K562 (cell line): ENCODE measurements around the gene TFF3. TPM values are rescaled to one million over a fixed set of nuclear protein-coding genes. Genes with fewer than 3 reads are reported as not detected.

Source experiments
- ATAC-seq: fragments of 200-7000 bp; cut with Tn5 transposase; 3 replicates; pipeline ENCODE4 v1.9.1; 2020; ENCODE audit warnings: moderate library complexity
- BruUV-seq: library from RNA; stranded (reverse); fragments of 400-500 nt; replicated peaks from 2 replicates; lab custom pipeline; 2021; lab: Mats Ljungman, UMichigan
- CTCF ChIA-PET: fragments of 300-600 bp; formaldehyde crosslinking; extraction: SDS; loops from one replicate; lab custom pipeline; 2021; ENCODE audit warnings: low intra/inter-chr PET ratio; lab: Yijun Ruan, JAX
- POLR2A ChIA-PET: fragments of 300-600, 350-650 bp; sonication (Branson Sonifier 250); formaldehyde crosslinking; extraction: SDS; loops from one replicate; lab custom pipeline; 2021; ENCODE audit warnings: antibody characterized with exemption, inconsistent platforms; lab: Yijun Ruan, JAX
- DNase-seq, 4 experiments: peaks; one replicate each; pipeline versions ENCODE4 v3.0.0 to v3.0.0-alpha.2; 2011 to 2018; ENCODE audit warnings: low spot score in 3 of 4, mixed read lengths in 3 of 4; ENCODE audit errors: extremely low read depth in 1 of 4
- FAIRE-seq: peaks from 2 replicates; lab custom pipeline; 2011; peaks lifted over from hg19 to GRCh38; lab: Jason Lieb, UNC
- H2AFZ ChIP-seq: 2 replicates; pipeline ENCODE4 v1.6.0; 2011; ENCODE audit warnings: low read depth, low read length, control low read depth, inconsistent platforms
- H3K27ac ChIP-seq: fragments of 200-600 bp; 3 replicates; pipeline ENCODE4 v1.8.0; 2011; ENCODE audit warnings: low read depth, mild to moderate bottlenecking, control low read depth, inconsistent platforms, low read length, moderate library complexity, mixed read lengths; ENCODE audit errors: extremely low read depth
- H3K27me3 ChIP-seq, 2 experiments: fragments of 300-600 bp in 1 of 2; 2 replicates in 1 of 2; 3 replicates in 1 of 2; pipeline versions ENCODE4 v1.6.0 to v1.8.0; 2011; ENCODE audit warnings: inconsistent platforms in 2 of 2, low read length in 2 of 2, mild to moderate bottlenecking in 1 of 2, mixed read lengths in 1 of 2, moderate library complexity in 1 of 2; ENCODE audit not compliant: control insufficient read depth in 2 of 2, insufficient read depth in 2 of 2
- H3K36me3 ChIP-seq: fragments of 300-600 bp; 3 replicates; pipeline ENCODE4 v1.8.0; 2011; ENCODE audit warnings: mild to moderate bottlenecking, low read length, inconsistent platforms; ENCODE audit not compliant: control insufficient read depth, insufficient read depth
- H3K4me1 ChIP-seq, 2 experiments: fragments of 200-600 bp in 1 of 2; replicated peaks in 1 of 2; 2 replicates in 1 of 2; 3 replicates in 1 of 2; pipeline versions ENCODE4 v1.5.1 to v1.8.0; 2011; ENCODE audit warnings: inconsistent platforms in 2 of 2, low read length in 2 of 2, mild to moderate bottlenecking in 1 of 2, mixed read lengths in 1 of 2, moderate library complexity in 1 of 2; ENCODE audit not compliant: control insufficient read depth in 2 of 2, insufficient read depth in 2 of 2
- H3K4me2 ChIP-seq: 2 replicates; pipeline ENCODE4 v1.6.1; 2011; ENCODE audit warnings: low read length, control low read depth, inconsistent platforms, mixed read lengths; ENCODE audit not compliant: insufficient read depth
- H3K4me3 ChIP-seq: fragments of 200-600 bp; sonication (generic), shearing (Covaris generic); 2 replicates; pipeline ENCODE4 v1.5.1; 2016; ENCODE audit warnings: control low read depth, inconsistent platforms
- H3K79me2 ChIP-seq: fragments of 200-600 bp; 3 replicates; pipeline ENCODE4 v1.8.0; 2011; ENCODE audit warnings: low read length, inconsistent platforms; ENCODE audit not compliant: control insufficient read depth, insufficient read depth
- H3K9ac ChIP-seq, 2 experiments: 2 replicates each; pipeline versions ENCODE4 v1.6.0 to v1.6.1; 2011; ENCODE audit warnings: low read depth in 2 of 2, low read length in 2 of 2, control low read depth in 1 of 2, inconsistent platforms in 1 of 2, mild to moderate bottlenecking in 1 of 2, mixed read lengths in 1 of 2; ENCODE audit not compliant: insufficient read depth in 1 of 2
- H3K9me1 ChIP-seq: one replicate; pipeline ENCODE4 v1.6.0; 2011; ENCODE audit warnings: inconsistent platforms, mild to moderate bottlenecking, low read length, moderate library complexity; ENCODE audit not compliant: control insufficient read depth, insufficient read depth
- H3K9me3 ChIP-seq: replicated peaks from 2 replicates; pipeline ENCODE4 v1.5.1; 2011; ENCODE audit warnings: low read depth, low read length, inconsistent platforms; ENCODE audit not compliant: control insufficient read depth, insufficient read depth
- H4K20me1 ChIP-seq: replicated peaks from 2 replicates; pipeline ENCODE4 v1.6.1; 2011; ENCODE audit warnings: low read length, inconsistent platforms, mixed read lengths; ENCODE audit not compliant: control insufficient read depth, insufficient read depth
- FOXA1 ChIP-seq: fragments of 450-650 bp; IDR thresholded peaks from 2 replicates; pipeline ENCODE4 v1.6.1; 2016; ENCODE audit warnings: mild to moderate bottlenecking, borderline replicate concordance
- HMGN3 ChIP-seq: IDR thresholded peaks from 2 replicates; pipeline ENCODE4 v1.6.1; 2011; ENCODE audit warnings: borderline replicate concordance, low read depth, mild to moderate bottlenecking, mixed read lengths, low read length; ENCODE audit not compliant: insufficient read length; ENCODE audit errors: extremely low read depth
- KDM2B ChIP-seq: fragments of 250-450 bp; sonication (Bioruptor Pico); IDR thresholded peaks from 2 replicates; pipeline ENCODE4 v1.8.0; 2021; ENCODE audit warnings: mild to moderate bottlenecking, moderate library complexity
- MTA1 ChIP-seq: fragments of 450-650 bp; IDR thresholded peaks from 2 replicates; pipeline ENCODE4 v1.6.1; 2017; ENCODE audit warnings: borderline replicate concordance
- NCOR1 ChIP-seq: fragments of 450-650 bp; IDR thresholded peaks from 2 replicates; pipeline ENCODE4 v1.6.1; 2016; ENCODE audit warnings: mild to moderate bottlenecking, moderate library complexity
- POLR3A ChIP-seq: IDR thresholded peaks from 2 replicates; pipeline ENCODE4 v1.6.1; 2011; ENCODE audit warnings: borderline replicate concordance, mild to moderate bottlenecking, moderate library complexity; ENCODE audit not compliant: insufficient read length, insufficient read depth; ENCODE audit errors: extremely low read depth
- THAP12 ChIP-seq: fragments of 250-450 bp; sonication (Bioruptor Pico); IDR thresholded peaks from 2 replicates; pipeline ENCODE4 v1.9.0; 2021; ENCODE audit warnings: mild to moderate bottlenecking, inconsistent platforms
- TRIM25 ChIP-seq: fragments of 450-650 bp; IDR thresholded peaks from 2 replicates; pipeline ENCODE4 v1.7.0; 2016; ENCODE audit warnings: borderline replicate concordance
- ZNF785 ChIP-seq: fragments of 250-450 bp; sonication (Bioruptor Pico); IDR thresholded peaks from 2 replicates; pipeline ENCODE4 v1.4.0; 2020; ENCODE audit warnings: mild to moderate bottlenecking
- WGBS: fragments of 100-300 bp; shearing (Covaris generic); methylation state at CpG from one replicate; pipeline ENCODE4 v1.1.6; 2016; ENCODE audit warnings: low coverage, mixed read lengths; ENCODE audit not compliant: insufficient coverage; ENCODE audit errors: missing lambda C conversion rate; 5-methylcytosine and 5-hydroxymethylcytosine counted together
- in situ Hi-C: fragments of 300-500 bp; cut with MboI; formaldehyde crosslinking; loops from 4 replicates; pipeline ENCODE4 v1.15.0; 2018; ENCODE audit warnings: inconsistent platforms, mixed read lengths
- intact Hi-C: fragments of 100-400 bp; cut with micrococcal nuclease; formaldehyde crosslinking; loops from 2 replicates; pipeline ENCODE4 v1.14.2; 2022
- polyA plus RNA-seq, 8 experiments: library from polyadenylated mRNA; depleted of rRNA in 4 of 8; stranded (reverse) in 5 of 8; unstranded in 3 of 8; fragments of >200 nt; fragmentation: Nextera tagmentation in 2 of 8; fragmentation: Illumina TruSeq in 1 of 8; extraction: Ambion mirVana in 2 of 8; extraction: Trizol in 1 of 8; gene quantifications; 2 replicates each; pipeline versions ENCODE4 v1.2.1 to v1.2.3, GENCODE V29; 2011 to 2014; ENCODE audit warnings: inconsistent platforms in 1 of 8, missing spikeins in 1 of 8
- total RNA-seq, 7 experiments: library from RNA; depleted of rRNA in 6 of 7; stranded (reverse); fragments of >200 nt in 6 of 7; fragmentation: Illumina TruSeq in 2 of 7; extraction: Trizol in 2 of 7; gene quantifications; 2 replicates each; pipeline versions ENCODE4 v1.2.1 to v1.2.3, GENCODE V29; 2011 to 2021; ENCODE audit warnings: low replicate concordance in 1 of 7
- TF ChIP-seq, protein P1 (sequence below): sonication (generic); formaldehyde crosslinking; IDR thresholded peaks from 2 replicates; pipeline ENCODE4 v1.8.0; 2022; ENCODE audit warnings: mild to moderate bottlenecking, missing genetic modification reagents

Gene TFF3
- total and polyA plus RNA-seq, 9 of the 15 experiments (the other 6 are each of a cell fraction or from before 2014, with no cell fraction given), result 0.78 TPM; not detected in 8

DNA sequence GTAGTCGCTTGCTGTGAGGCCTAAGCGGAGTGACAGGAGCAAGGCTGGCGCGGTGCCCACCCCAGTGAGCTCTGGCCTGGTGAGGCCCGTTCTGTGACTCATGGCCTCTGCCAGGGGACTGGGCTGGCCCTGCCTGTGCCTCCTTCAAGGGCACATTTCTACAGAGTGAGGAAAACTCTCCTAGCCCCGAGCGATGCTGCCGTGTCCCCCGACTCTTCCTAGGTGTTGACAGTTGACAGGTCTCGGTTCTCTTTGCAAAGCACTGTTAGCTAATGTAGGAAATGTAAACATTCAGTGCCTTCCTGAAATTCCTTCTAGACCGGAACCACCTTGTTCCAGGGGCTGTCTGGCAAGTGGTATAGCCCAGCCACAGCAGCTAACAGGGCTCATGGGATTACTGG, 52.4 kb downstream of the TFF3 start:
- no peak for DNase-seq
- Histone ChIP-seq H3K36me3 (no peaks in the 10 kb centered on the region), H3K4me1 (no peaks in the 10 kb centered on the region), H3K79me2 (no peaks in the 10 kb centered on the region), H3K4me2 (no peak overlapping the region), H4K20me1 (peaks cover 25% of the 10 kb centered on the region), H3K9ac (no peak overlapping the region), H2AFZ (no peak overlapping the region), H3K9me3 (no peaks in the 10 kb centered on the region), H3K27me3 (peaks cover 26 to 64% of the 10 kb centered on the region in 2 experiments), H3K27ac (no peak overlapping the region), H3K9me1 (peaks cover 2% of the 10 kb centered on the region), H3K4me3 (no peak overlapping the region)
- intact Hi-C loops, result no loop called here
- 3% methylated on average over 11 of the region's 11 CpGs for WGBS
- FAIRE-seq, result no peak
- no peak for ATAC-seq
- in situ Hi-C loops, result no loop called here
- POLR2A ChIA-PET, result interaction anchor here (0.6 to 0.9 kb wide), 2 partner anchors 9 to 22 kb away, joined by 3 read pairs; no protein-coding TSS in a partner anchor
- no TSS peak for BruUV-seq
- no peak for TF ChIP-seq THAP12 (CRISPR knock-in tag)
- no peak for TF ChIP-seq HMGN3
- TF ChIP-seq ZNF785 (CRISPR knock-in tag), result no peak
- TF ChIP-seq FOXA1, result no peak
- no peak for TF ChIP-seq NCOR1
- TF ChIP-seq POLR3A, result no peak
- TF ChIP-seq, protein P1, sequence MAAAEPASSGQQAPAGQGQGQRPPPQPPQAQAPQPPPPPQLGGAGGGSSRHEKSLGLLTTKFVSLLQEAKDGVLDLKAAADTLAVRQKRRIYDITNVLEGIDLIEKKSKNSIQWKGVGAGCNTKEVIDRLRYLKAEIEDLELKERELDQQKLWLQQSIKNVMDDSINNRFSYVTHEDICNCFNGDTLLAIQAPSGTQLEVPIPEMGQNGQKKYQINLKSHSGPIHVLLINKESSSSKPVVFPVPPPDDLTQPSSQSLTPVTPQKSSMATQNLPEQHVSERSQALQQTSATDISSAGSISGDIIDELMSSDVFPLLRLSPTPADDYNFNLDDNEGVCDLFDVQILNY (CRISPR knock-in tag), result no peak
- TF ChIP-seq TRIM25, result no peak
- TF ChIP-seq MTA1, result no peak
- no peak for TF ChIP-seq KDM2B (CRISPR knock-in tag)
- CTCF ChIA-PET, result no interaction called here
